H1 (cell line): ENCODE measurements around the gene SYT17. TPM values are rescaled to one million over a fixed set of nuclear protein-coding genes. Genes with fewer than 3 reads are reported as not detected.

Experiments used
- ATF2 ChIP-seq: IDR thresholded peaks from 2 replicates; pipeline ENCODE4 v1.6.1; 2012; ENCODE audit warnings: low read length, inconsistent platforms
- polyA plus RNA-seq, 7 experiments: library from polyadenylated mRNA; depleted of rRNA in 3 of 7; stranded (reverse) in 5 of 7; unstranded in 2 of 7; fragments of >200 nt in 5 of 7; fragments of 200-250 nt in 2 of 7; gene quantifications; 1 replicate in 5 of 7; 2 replicates in 1 of 7; 4 replicates in 1 of 7; pipeline versions ENCODE4 v1.2.1 to v1.2.3, GENCODE V29; 2011 to 2013; ENCODE audit warnings: missing spikeins in 2 of 7, mixed read lengths in 2 of 7
- total RNA-seq: library from RNA; stranded (reverse); fragmentation: NEBNext Ultra II Directional; extraction: Animal tissue kit (Norgen Biotek cat#: 25700); gene quantifications from 2 replicates; pipeline ENCODE4 v1.2.1, GENCODE V29; 2021

Gene SYT17
- total and polyA plus RNA-seq, 2 of the 8 experiments (the other 6 are each of a cell fraction or from before 2014, with no cell fraction given): 5.8 to 18.1 TPM

GRCh38 chr16:19235886-19236285 is 67.8 kb downstream of the SYT17 start (continued):
- TF ChIP-seq ATF2: no peak
